HUES48 (cell line): ENCODE measurements around the gene LRRC23.

Experiments
- H3K27ac ChIP-seq: one replicate; pipeline ENCODE4 v1.7.0; 2013; ENCODE audit warnings: low read depth, low read length, inconsistent platforms
- H3K27me3 ChIP-seq: 2 replicates; pipeline ENCODE4 v1.6.1; 2013; ENCODE audit warnings: mild to moderate bottlenecking, low read length; ENCODE audit not compliant: control insufficient read depth, insufficient read depth
- H3K36me3 ChIP-seq: 2 replicates; pipeline ENCODE4 v1.6.1; 2013; ENCODE audit warnings: low read length; ENCODE audit not compliant: control insufficient read depth, insufficient read depth
- H3K4me1 ChIP-seq: 2 replicates; pipeline ENCODE4 v1.6.1; 2013; ENCODE audit warnings: mild to moderate bottlenecking, low read length; ENCODE audit not compliant: control insufficient read depth, insufficient read depth
- H3K4me3 ChIP-seq: 2 replicates; pipeline ENCODE4 v1.5.1; 2013; ENCODE audit warnings: mild to moderate bottlenecking, low read depth, low read length
- H3K9ac ChIP-seq: 2 replicates; pipeline ENCODE4 v1.6.1; 2013; ENCODE audit warnings: mild to moderate bottlenecking, low read depth, low read length, moderate library complexity
- H3K9me3 ChIP-seq: 2 replicates; pipeline ENCODE4 v1.6.1; 2013; ENCODE audit warnings: low read length; ENCODE audit not compliant: control insufficient read depth, insufficient read depth

Gene LRRC23

GRCh38 chr12:6932766-6933165 is 28.1 kb downstream of the LRRC23 start:
- Histone ChIP-seq H3K4me3 (no peak overlapping the region), H3K27ac (no peak overlapping the region), H3K36me3 (peaks cover 39% of the 10 kb centered on the region), H3K4me1 (peaks cover 5% of the 10 kb centered on the region), H3K9ac (no peak overlapping the region), H3K9me3 (no peaks in the 10 kb centered on the region), H3K27me3 (no peaks in the 10 kb centered on the region)

GRCh38 chr12:6934110-6934509 is 29.5 kb downstream of the LRRC23 start:
- Histone ChIP-seq H3K36me3 (peaks cover 44% of the 10 kb centered on the region), H3K9ac (no peak overlapping the region), H3K27me3 (no peaks in the 10 kb centered on the region), H3K27ac (no peak overlapping the region), H3K4me3 (no peak overlapping the region), H3K9me3 (no peaks in the 10 kb centered on the region), H3K4me1 (peaks cover 10% of the 10 kb centered on the region)

GRCh38 chr12:6935371-6936193 is 31.0 kb downstream of the LRRC23 start:
- no peak overlapping the region for H3K4me3 ChIP-seq

GRCh38 chr12:6936194-6936635 is 31.6 kb downstream of the LRRC23 start:
- no peak overlapping the region for H3K27ac ChIP-seq
- H3K27me3 ChIP-seq = no peaks in the 10 kb centered on the region
- no peak overlapping the region for H3K4me3 ChIP-seq
- H3K9ac ChIP-seq = no peak overlapping the region
- peaks cover 5% of the 10 kb centered on the region; the same call in 1 of the 2 replicates for H3K4me1 ChIP-seq
- no peaks in the 10 kb centered on the region for H3K9me3 ChIP-seq
- peaks cover 58% of the 10 kb centered on the region for H3K36me3 ChIP-seq

More at GRCh38 chr12:6935371-6936193, 31.0 kb downstream of the LRRC23 start:
- H3K4me1 ChIP-seq = peaks cover 5% of the 10 kb centered on the region
- H3K9me3 ChIP-seq = no peaks in the 10 kb centered on the region
- H3K27ac ChIP-seq = no peak overlapping the region
- H3K9ac ChIP-seq = no peak overlapping the region
- no peaks in the 10 kb centered on the region for H3K27me3 ChIP-seq
- peaks cover 51% of the 10 kb centered on the region for H3K36me3 ChIP-seq

GRCh38 chr12:6936636-6937480 is 32.2 kb downstream of the LRRC23 start:
- H3K27ac ChIP-seq = peak overlapping the region; percentile 98
- H3K36me3 ChIP-seq = peaks cover 64% of the 10 kb centered on the region
- H3K4me1 ChIP-seq = peaks cover 5% of the 10 kb centered on the region; the same call in 1 of the 2 replicates
- no peaks in the 10 kb centered on the region for H3K27me3 ChIP-seq
- H3K9me3 ChIP-seq = no peaks in the 10 kb centered on the region
- H3K9ac ChIP-seq = peak overlapping the region; percentile 88; the same call in 1 of the 2 replicates
- H3K4me3 ChIP-seq = peak overlapping the region; percentile 71

- Histone ChIP-seq H3K27ac (peak overlapping the region; percentile 98), H3K4me3 (peak overlapping the region; percentile 71), H3K4me1 (peaks cover 7% of the 10 kb centered on the region; the same call in 1 of the 2 replicates), H3K36me3 (peaks cover 60% of the 10 kb centered on the region), H3K9me3 (no peaks in the 10 kb centered on the region), H3K9ac (peak overlapping the region; percentile 88), H3K27me3 (no peaks in the 10 kb centered on the region)
These were observed 33.1 kb downstream of the LRRC23 start for GRCh38 chr12:6937481-6938352.

GRCh38 chr12:6938353-6939190 is 34.0 kb downstream of the LRRC23 start:
- no peaks in the 10 kb centered on the region for H3K9me3 ChIP-seq
- peak overlapping the region; percentile 39 for H3K9ac ChIP-seq
- peaks cover 54% of the 10 kb centered on the region for H3K36me3 ChIP-seq
- H3K4me1 ChIP-seq = peaks cover 12% of the 10 kb centered on the region; the same call in 1 of the 2 replicates
- H3K4me3 ChIP-seq = peak overlapping the region; percentile 71
- peak overlapping the region; percentile 98 for H3K27ac ChIP-seq
- H3K27me3 ChIP-seq = no peaks in the 10 kb centered on the region

GRCh38 chr12:6939191-6939540 is 34.5 kb downstream of the LRRC23 start:
- peaks cover 12% of the 10 kb centered on the region; the same call in 1 of the 2 replicates for H3K4me1 ChIP-seq
- H3K36me3 ChIP-seq = peaks cover 48% of the 10 kb centered on the region
- H3K9ac ChIP-seq = no peak overlapping the region

GRCh38 chr12:6941267-6941666 is 36.6 kb downstream of the LRRC23 start:
- Histone ChIP-seq H3K27ac (no peak overlapping the region), H3K9me3 (no peaks in the 10 kb centered on the region), H3K9ac (no peak overlapping the region), H3K4me3 (no peak overlapping the region), H3K36me3 (peaks cover 27% of the 10 kb centered on the region), H3K4me1 (peaks cover 24% of the 10 kb centered on the region), H3K27me3 (no peaks in the 10 kb centered on the region)

More at GRCh38 chr12:6939191-6939540, 34.5 kb downstream of the LRRC23 start:
- Histone ChIP-seq H3K27ac (no peak overlapping the region), H3K4me3 (no peak overlapping the region), H3K9me3 (no peaks in the 10 kb centered on the region), H3K27me3 (no peaks in the 10 kb centered on the region)

- Histone ChIP-seq H3K9me3 (no peaks in the 10 kb centered on the region), H3K4me3 (no peak overlapping the region), H3K36me3 (peaks cover 27% of the 10 kb centered on the region), H3K4me1 (peaks cover 26% of the 10 kb centered on the region), H3K9ac (no peak overlapping the region), H3K27me3 (no peaks in the 10 kb centered on the region), H3K27ac (no peak overlapping the region)
These were observed 37.2 kb downstream of the LRRC23 start for GRCh38 chr12:6941782-6942181.
